Kidney (tissue), 14 donors: ENCODE results near the gene CD96. TPM values are rescaled to one million over a fixed set of nuclear protein-coding genes. Genes with fewer than 3 reads are reported as not detected.

ENCODE experiments used
- DNase-seq, 5 donors: peaks; one replicate each; pipeline ENCODE4 v3.0.0-alpha.2; 2013 to 2020
- FAIRE-seq: peaks from 2 replicates; lab custom pipeline; 2012; peaks lifted over from hg19 to GRCh38; lab: Jason Lieb, UNC
- H3K27ac ChIP-seq, 2 donors: one replicate each; pipeline ENCODE4 v1.7.0; 2013; ENCODE audit warnings: low read depth in 2 of 2, low read length in 2 of 2, inconsistent platforms in 1 of 2
- H3K27me3 ChIP-seq: one replicate; pipeline ENCODE4 v1.7.1; 2013; ENCODE audit warnings: low read length, inconsistent platforms; ENCODE audit not compliant: control insufficient read depth, insufficient read depth
- H3K36me3 ChIP-seq, 3 donors: one replicate each; pipeline versions ENCODE4 v1.7.0 to v1.7.1; 2013; ENCODE audit warnings: low read length in 3 of 3, control low read depth in 1 of 3, inconsistent platforms in 1 of 3; ENCODE audit not compliant: insufficient read depth in 3 of 3, control insufficient read depth in 2 of 3
- H3K4me1 ChIP-seq, 3 donors: one replicate each; pipeline versions ENCODE4 v1.7.0 to v1.7.1; 2013; ENCODE audit warnings: low read length in 3 of 3, inconsistent platforms in 1 of 3, low read depth in 1 of 3; ENCODE audit not compliant: control insufficient read depth in 2 of 3, insufficient read depth in 2 of 3
- H3K4me3 ChIP-seq, 3 donors: one replicate each; pipeline versions ENCODE4 v1.7.0 to v1.8.1; 2013; ENCODE audit warnings: low read length in 3 of 3, control low read depth in 1 of 3, inconsistent platforms in 1 of 3
- H3K9ac ChIP-seq, 3 donors: one replicate each; pipeline versions ENCODE4 v1.7.0 to v1.7.1; 2013; ENCODE audit warnings: low read length in 3 of 3, control low read depth in 1 of 3, inconsistent platforms in 1 of 3
- H3K9me3 ChIP-seq, 3 donors: one replicate each; pipeline versions ENCODE4 v1.7.0 to v1.7.1; 2013; ENCODE audit warnings: low read length in 3 of 3, control low read depth in 1 of 3, inconsistent platforms in 1 of 3; ENCODE audit not compliant: control insufficient read depth in 2 of 3, insufficient read depth in 1 of 3
- intact Hi-C: fragments of 100-400 bp; cut with DNase I; formaldehyde crosslinking; loops from one replicate; pipeline ENCODE4 v1.11.1; 2022
- polyA plus RNA-seq: library from polyadenylated mRNA; stranded (reverse); fragments of 350-450 nt; fragmentation: Illumina TruSeq; extraction: RNeasy Lipid Tissue Mini Kit (QIAGEN cat#74804); gene quantifications from one replicate; pipeline ENCODE4 v1.2.3, GENCODE V29; 2014; ENCODE audit warnings: low read depth, low replicate concordance; ENCODE audit not compliant: insufficient read depth
- total RNA-seq: library from RNA; stranded (reverse); fragmentation: NEBNext Ultra II Directional; extraction: Animal tissue kit (Norgen Biotek cat#: 25700); gene quantifications from one replicate; pipeline ENCODE4 v1.2.1, GENCODE V29; 2021
- TF ChIP-seq, protein P1 (sequence below): IDR thresholded peaks from 3 replicates; pipeline ENCODE4 v1.5.1; 2012; ENCODE audit warnings: mild to moderate bottlenecking, moderate library complexity, borderline replicate concordance; ENCODE audit not compliant: insufficient read depth; ENCODE audit errors: extremely low read depth
- donor health status: control.
- donor health status: control.
- donor health status: control.
- donor health status: control.
- donor health status: control.
- donor health status: DM: yes; HTN: yes; CAD: no.
- donor health status: Normal renal cell carcinoma (clear cell type).

CD96 gene
- total and polyA plus RNA-seq, 2 donors from 2014 or later: 0.09 to 9.5 TPM

DNA sequence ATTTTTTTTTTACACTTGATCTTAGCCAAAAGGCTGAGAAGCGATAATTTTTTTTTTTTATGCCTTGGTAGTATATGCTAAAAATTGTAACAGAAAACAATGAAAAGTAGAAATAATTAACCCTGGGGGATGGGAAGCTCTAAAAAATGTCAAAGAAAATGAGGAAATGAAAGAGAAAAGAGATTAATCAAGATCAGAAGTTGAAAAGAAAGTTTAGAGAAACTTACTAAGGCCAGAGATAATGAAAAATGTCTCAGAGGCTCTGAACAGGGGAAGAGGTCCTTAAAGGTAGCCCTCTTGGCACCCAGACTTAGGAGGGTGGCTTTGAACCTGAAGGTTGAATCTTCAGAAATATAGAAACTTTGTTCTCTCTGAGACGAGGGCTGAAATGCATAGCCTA, 111.8 kb downstream of the CD96 start:
- TF ChIP-seq, protein P1, sequence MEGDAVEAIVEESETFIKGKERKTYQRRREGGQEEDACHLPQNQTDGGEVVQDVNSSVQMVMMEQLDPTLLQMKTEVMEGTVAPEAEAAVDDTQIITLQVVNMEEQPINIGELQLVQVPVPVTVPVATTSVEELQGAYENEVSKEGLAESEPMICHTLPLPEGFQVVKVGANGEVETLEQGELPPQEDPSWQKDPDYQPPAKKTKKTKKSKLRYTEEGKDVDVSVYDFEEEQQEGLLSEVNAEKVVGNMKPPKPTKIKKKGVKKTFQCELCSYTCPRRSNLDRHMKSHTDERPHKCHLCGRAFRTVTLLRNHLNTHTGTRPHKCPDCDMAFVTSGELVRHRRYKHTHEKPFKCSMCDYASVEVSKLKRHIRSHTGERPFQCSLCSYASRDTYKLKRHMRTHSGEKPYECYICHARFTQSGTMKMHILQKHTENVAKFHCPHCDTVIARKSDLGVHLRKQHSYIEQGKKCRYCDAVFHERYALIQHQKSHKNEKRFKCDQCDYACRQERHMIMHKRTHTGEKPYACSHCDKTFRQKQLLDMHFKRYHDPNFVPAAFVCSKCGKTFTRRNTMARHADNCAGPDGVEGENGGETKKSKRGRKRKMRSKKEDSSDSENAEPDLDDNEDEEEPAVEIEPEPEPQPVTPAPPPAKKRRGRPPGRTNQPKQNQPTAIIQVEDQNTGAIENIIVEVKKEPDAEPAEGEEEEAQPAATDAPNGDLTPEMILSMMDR: no peak
- FAIRE-seq: no peak
- Histone ChIP-seq H3K4me3 (no peak overlapping the region), H3K27me3 (no peaks in the 10 kb centered on the region), H3K9ac (no peak overlapping the region), H3K4me1 (peaks cover 0 to 5% (median 0%) of the 10 kb centered on the region in 3 donors), H3K36me3 (no peaks in the 10 kb centered on the region), H3K27ac (no peak overlapping the region), H3K9me3 (no peaks in the 10 kb centered on the region)
- DNase-seq: no peak
- intact Hi-C loops: no loop called here

DNA sequence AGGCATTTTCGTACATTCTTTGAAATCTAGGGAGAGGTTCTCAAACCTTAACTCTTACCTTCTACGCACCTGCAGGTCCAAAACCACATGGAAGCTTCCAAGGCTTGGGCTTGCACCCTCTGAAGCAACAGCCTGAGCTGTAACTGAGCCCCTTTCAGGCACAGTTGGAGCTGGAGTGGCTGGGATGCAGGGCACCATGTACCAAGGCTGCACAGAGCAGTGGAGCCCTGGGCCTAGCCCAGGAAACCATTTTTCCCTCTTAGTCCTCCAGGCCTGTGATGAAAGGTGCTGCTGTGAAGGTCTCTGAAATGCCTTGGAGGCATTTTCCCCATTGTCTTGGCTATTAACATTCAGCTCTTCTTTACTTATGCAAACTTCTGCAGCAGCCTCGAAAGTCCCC, 120.0 kb downstream of the CD96 start:
- DNase-seq (no peak), FAIRE-seq (no peak)
- intact Hi-C loops: no loop called here
- Histone ChIP-seq H3K9ac (no peak overlapping the region), H3K27me3 (no peaks in the 10 kb centered on the region), H3K27ac (no peak overlapping the region), H3K9me3 (no peaks in the 10 kb centered on the region), H3K4me3 (no peak overlapping the region), H3K36me3 (no peaks in the 10 kb centered on the region), H3K4me1 (no peaks in the 10 kb centered on the region)
- TF ChIP-seq, protein P1: no peak

GRCh38 chr3:111662907-111663306, 120.9 kb downstream of the CD96 start:
- H3K9me3 ChIP-seq: no peaks in the 10 kb centered on the region
- FAIRE-seq: no peak
- no peaks in the 10 kb centered on the region for H3K36me3 ChIP-seq
- TF ChIP-seq, protein P1: no peak
- DNase-seq: no peak
- intact Hi-C loops: no loop called here
- no peaks in the 10 kb centered on the region for H3K27me3 ChIP-seq
- H3K27ac ChIP-seq: no peak overlapping the region
- no peak overlapping the region for H3K9ac ChIP-seq
- no peak overlapping the region for H3K4me3 ChIP-seq
- H3K4me1 ChIP-seq: no peaks in the 10 kb centered on the region
